ENCODE measurements around the gene KIF7.

- TF ChIP-seq CTCF (IDR thresholded peaks at IDR 0.05; ENCODE audit: poor library complexity, severe bottlenecking) (no peak), POLR2AphosphoS5 (IDR thresholded peaks at IDR 0.05) (no peak)
Observed at GRCh38 chr15:89653578-89653977, 1.7 kb downstream of the KIF7 start.
